Measurements from ENCODE around the gene AFF3. TPM values are rescaled to one million over a fixed set of nuclear protein-coding genes. Genes with fewer than 3 reads are reported as not detected.

The AFF3 gene
- total RNA-seq, 6 experiments from 2014 or later: 1.3 to 7.3 (median 6.4) TPM

DNA sequence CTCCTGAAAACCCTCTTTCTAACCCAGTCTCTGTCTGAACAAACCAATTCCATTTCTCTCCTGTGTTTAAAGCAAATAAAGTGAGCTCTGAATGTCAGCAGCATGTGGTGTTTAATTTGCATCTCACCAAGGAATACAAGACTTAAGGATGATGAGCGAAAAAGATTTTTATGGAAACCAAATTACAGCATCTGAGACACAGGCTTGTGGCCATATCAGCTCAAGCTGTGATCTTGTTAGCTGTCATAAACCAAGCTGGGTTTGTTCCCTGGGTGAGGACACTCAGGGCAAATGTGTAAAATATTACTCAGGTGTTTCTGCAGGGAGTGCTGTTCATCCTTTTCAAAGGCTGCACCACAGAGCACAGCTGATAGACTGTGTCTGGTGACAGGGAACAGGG, 523.2 kb downstream of the AFF3 start:
- ATAC-seq: no peak
- 100% methylated on average over 1 of the region's 1 CpG for WGBS (ENCODE audit: insufficient coverage, low coverage, low lambda C conversion rate, missing lambda C conversion rate)
- Histone ChIP-seq H3K27me3 (no peaks in the 10 kb centered on the region), H3K4me3 (no peak overlapping the region), H3K27ac (no peak overlapping the region), H3K4me1 (no peaks in the 10 kb centered on the region), H3K36me3 (no peaks in the 10 kb centered on the region), H3K9me3 (no peaks in the 10 kb centered on the region)
- no peak for DNase-seq
- no peak for TF ChIP-seq POLR2A (IDR thresholded peaks at IDR 0.05)
- TF ChIP-seq, protein P1, sequence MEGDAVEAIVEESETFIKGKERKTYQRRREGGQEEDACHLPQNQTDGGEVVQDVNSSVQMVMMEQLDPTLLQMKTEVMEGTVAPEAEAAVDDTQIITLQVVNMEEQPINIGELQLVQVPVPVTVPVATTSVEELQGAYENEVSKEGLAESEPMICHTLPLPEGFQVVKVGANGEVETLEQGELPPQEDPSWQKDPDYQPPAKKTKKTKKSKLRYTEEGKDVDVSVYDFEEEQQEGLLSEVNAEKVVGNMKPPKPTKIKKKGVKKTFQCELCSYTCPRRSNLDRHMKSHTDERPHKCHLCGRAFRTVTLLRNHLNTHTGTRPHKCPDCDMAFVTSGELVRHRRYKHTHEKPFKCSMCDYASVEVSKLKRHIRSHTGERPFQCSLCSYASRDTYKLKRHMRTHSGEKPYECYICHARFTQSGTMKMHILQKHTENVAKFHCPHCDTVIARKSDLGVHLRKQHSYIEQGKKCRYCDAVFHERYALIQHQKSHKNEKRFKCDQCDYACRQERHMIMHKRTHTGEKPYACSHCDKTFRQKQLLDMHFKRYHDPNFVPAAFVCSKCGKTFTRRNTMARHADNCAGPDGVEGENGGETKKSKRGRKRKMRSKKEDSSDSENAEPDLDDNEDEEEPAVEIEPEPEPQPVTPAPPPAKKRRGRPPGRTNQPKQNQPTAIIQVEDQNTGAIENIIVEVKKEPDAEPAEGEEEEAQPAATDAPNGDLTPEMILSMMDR (IDR thresholded peaks at IDR 0.05): no peak
- intact Hi-C loops (cut with DNase I): no loop called here

DNA sequence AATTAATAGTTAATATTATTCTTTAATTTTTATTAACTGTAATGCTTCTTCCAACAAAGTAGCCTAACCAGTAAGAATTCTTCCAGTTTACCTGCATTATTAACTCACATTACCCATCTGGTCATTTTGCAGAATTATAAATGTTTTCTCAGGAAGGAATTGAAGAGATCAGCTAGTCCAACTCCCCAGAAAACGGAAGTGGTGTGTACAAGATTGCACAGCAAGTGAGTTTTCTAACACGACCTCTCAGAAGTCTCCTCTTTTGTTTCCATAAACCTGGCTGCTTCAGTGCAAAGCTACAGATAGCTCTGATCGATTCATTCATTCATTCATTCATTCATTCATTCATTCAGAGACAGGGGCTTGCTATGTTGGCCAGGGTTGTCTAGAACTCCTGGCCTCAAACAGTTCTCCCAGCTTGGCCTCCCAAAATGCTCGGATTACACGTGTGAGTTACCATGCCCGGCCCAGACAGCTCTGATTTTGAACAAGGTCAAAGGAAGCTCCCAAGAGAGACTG, 523.8 kb downstream of the AFF3 start:
- 76% methylated on average over 6 of the region's 6 CpGs for WGBS (ENCODE audit: insufficient coverage, low coverage, low lambda C conversion rate, missing lambda C conversion rate)
- ATAC-seq (no peak), DNase-seq (no peak)
- Histone ChIP-seq H3K4me3 (no peak overlapping the region), H3K27ac (no peak overlapping the region), H3K4me1 (no peaks in the 10 kb centered on the region), H3K36me3 (no peaks in the 10 kb centered on the region), H3K9me3 (no peaks in the 10 kb centered on the region), H3K27me3 (no peaks in the 10 kb centered on the region)
- intact Hi-C loops (cut with DNase I): no loop called here
- TF ChIP-seq, protein P1 (IDR thresholded peaks at IDR 0.05): no peak
- no peak for TF ChIP-seq POLR2A (IDR thresholded peaks at IDR 0.05)

DNA sequence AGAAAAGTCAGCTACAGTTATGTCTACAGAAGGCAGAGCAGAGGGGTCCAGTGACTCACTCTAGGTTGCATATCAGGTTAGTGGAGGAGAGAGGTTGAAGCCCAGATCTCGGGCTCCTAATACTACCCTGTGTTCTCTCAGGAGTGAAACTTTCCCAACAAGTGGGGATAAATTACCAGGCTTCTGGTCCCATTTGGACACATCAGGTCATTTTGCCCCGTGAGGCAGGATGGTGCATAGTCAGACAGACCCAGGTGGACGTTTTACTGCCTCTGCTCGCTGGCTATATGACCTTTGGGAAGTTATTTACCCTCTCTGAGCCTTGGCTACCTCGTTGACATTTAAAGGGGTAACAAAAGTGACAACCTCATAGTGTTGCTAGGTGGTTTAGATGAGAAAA, 524.6 kb downstream of the AFF3 start:
- 66% methylated on average over 4 of the region's 5 CpGs for WGBS (ENCODE audit: insufficient coverage, low coverage, low lambda C conversion rate, missing lambda C conversion rate)
- Histone ChIP-seq H3K27me3 (no peaks in the 10 kb centered on the region), H3K27ac (no peak overlapping the region), H3K9me3 (no peaks in the 10 kb centered on the region), H3K4me3 (no peak overlapping the region), H3K4me1 (no peaks in the 10 kb centered on the region), H3K36me3 (no peaks in the 10 kb centered on the region)
- no peak for ATAC-seq
- DNase-seq: no peak
- no peak for TF ChIP-seq POLR2A (IDR thresholded peaks at IDR 0.05)
- TF ChIP-seq, protein P1 (IDR thresholded peaks at IDR 0.05): no peak
- intact Hi-C loops (cut with DNase I): no loop called here

DNA sequence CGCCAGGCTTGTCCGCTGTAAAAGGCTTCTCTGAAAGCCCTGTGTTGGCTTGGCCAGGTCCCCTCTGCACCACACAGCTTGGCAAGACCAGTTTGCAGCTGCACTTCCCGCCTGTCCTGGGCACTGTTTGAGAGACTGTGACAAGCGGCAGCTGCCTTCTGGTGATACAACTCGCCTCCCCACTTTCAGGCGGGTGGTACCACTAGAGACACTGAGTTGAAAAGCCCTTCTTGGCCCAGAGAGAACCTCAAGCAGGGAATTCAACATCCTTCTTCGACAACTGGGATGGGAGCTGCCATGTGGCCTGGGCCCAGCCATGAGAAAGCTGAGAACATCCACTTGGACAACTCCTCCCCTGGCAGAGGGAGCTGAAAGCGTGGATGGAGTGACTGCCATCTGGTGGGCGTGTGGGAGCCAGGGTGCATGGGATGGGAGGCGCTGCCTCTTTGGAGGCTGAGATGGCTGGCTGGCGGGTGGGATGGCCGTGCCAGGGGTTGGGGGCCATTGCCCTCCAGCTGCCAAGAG, 527.1 kb downstream of the AFF3 start:
- DNase-seq (no peak), ATAC-seq (no peak)
- intact Hi-C loops (cut with DNase I): no loop called here
- Histone ChIP-seq H3K36me3 (no peaks in the 10 kb centered on the region), H3K4me3 (no peak overlapping the region), H3K4me1 (no peaks in the 10 kb centered on the region), H3K27me3 (no peaks in the 10 kb centered on the region), H3K27ac (no peak overlapping the region), H3K9me3 (no peaks in the 10 kb centered on the region)
- no peak for TF ChIP-seq POLR2A (IDR thresholded peaks at IDR 0.05)
- TF ChIP-seq, protein P1 (IDR thresholded peaks at IDR 0.05): no peak
- WGBS (ENCODE audit: insufficient coverage, low coverage, low lambda C conversion rate, missing lambda C conversion rate): 95% methylated on average over 4 of the region's 12 CpGs

DNA sequence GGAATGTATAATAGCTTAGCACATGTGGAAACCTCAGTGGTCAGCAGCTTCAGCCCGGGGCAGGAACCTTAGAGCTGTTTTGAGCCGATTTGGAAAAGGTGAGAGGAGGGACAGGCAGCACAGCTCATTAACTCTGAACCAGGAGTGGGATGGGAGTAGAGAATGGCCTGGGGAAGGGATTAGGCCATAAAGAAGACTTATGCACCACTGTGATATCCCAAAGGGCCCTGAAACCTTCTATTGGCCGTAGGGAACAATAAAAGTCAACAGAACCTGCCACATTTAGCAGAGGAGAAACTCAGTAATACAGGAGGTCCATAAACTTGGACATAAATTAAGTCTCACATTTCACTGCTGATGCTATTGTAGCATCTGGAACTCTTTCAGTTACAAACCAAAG, 528.4 kb downstream of the AFF3 start:
- Histone ChIP-seq H3K36me3 (no peaks in the 10 kb centered on the region), H3K27me3 (no peaks in the 10 kb centered on the region), H3K4me1 (no peaks in the 10 kb centered on the region), H3K9me3 (no peaks in the 10 kb centered on the region), H3K27ac (no peak overlapping the region), H3K4me3 (no peak overlapping the region)
- DNase-seq: no peak
- WGBS (ENCODE audit: insufficient coverage, low coverage, low lambda C conversion rate, missing lambda C conversion rate): 68% methylated on average over 2 of the region's 3 CpGs
- ATAC-seq: no peak
- intact Hi-C loops (cut with DNase I): no loop called here
- TF ChIP-seq, protein P1 (IDR thresholded peaks at IDR 0.05): no peak
- TF ChIP-seq POLR2A (IDR thresholded peaks at IDR 0.05): no peak

Measured in right lobe of liver (tissue), 6 donors.